Gastroesophageal sphincter (tissue), 3 donors: Measurements from ENCODE around the gene LAMC2.

Source experiments
- EP300 ChIP-seq: sonication (generic); formaldehyde crosslinking; IDR thresholded peaks from one replicate; pipeline ENCODE4 v1.6.1; 2017; ENCODE audit warnings: antibody characterized with exemption, mild to moderate bottlenecking
- POLR2A ChIP-seq, 2 donors: fragments of 450-650 bp; IDR thresholded peaks; one replicate each; pipeline ENCODE4 v1.6.1; 2017; ENCODE audit warnings: antibody characterized with exemption in 2 of 2, mild to moderate bottlenecking in 2 of 2, moderate library complexity in 1 of 2
- TF ChIP-seq, protein P1 (sequence below), 4 experiments: fragments of 200-600 bp in 2 of 4; fragments of 450-650 bp in 2 of 4; sonication (generic) in 1 of 4; IDR thresholded peaks; one replicate each; pipeline ENCODE4 v1.5.1; 2017 to 2019; ENCODE audit warnings: antibody characterized with exemption in 4 of 4, mild to moderate bottlenecking in 2 of 4, moderate library complexity in 2 of 4

DNA sequence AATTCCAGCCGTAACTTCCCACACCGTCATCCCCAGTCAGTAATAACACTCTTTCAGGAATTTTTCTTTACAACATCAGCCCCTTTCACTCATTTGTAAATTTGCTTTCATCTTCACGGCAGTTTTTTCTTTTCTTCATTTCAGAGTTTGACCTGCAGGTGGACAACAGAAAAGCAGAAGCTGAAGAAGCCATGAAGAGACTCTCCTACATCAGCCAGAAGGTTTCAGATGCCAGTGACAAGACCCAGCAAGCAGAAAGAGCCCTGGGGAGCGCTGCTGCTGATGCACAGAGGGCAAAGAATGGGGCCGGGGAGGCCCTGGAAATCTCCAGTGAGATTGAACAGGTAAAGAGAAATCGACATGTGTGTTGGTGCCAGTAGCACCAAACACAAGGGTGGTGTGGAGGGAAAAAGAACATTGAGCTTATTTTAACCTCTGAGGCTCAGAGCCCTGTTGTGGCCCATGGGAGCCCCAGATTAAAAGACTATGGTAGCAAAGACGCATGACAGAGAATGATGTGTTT is 53.2 kb downstream of the LAMC2 start:
- TF ChIP-seq POLR2A (IDR thresholded peaks at IDR 0.05) (no peak), EP300 (no peak)
- TF ChIP-seq, protein P1, sequence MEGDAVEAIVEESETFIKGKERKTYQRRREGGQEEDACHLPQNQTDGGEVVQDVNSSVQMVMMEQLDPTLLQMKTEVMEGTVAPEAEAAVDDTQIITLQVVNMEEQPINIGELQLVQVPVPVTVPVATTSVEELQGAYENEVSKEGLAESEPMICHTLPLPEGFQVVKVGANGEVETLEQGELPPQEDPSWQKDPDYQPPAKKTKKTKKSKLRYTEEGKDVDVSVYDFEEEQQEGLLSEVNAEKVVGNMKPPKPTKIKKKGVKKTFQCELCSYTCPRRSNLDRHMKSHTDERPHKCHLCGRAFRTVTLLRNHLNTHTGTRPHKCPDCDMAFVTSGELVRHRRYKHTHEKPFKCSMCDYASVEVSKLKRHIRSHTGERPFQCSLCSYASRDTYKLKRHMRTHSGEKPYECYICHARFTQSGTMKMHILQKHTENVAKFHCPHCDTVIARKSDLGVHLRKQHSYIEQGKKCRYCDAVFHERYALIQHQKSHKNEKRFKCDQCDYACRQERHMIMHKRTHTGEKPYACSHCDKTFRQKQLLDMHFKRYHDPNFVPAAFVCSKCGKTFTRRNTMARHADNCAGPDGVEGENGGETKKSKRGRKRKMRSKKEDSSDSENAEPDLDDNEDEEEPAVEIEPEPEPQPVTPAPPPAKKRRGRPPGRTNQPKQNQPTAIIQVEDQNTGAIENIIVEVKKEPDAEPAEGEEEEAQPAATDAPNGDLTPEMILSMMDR (IDR thresholded peaks at IDR 0.05) = peak in 1 of 4 experiments; percentile 15
